Prostate gland (tissue), 2 donors: Measurements from ENCODE around the gene PTPRD.

ENCODE experiments used
- CTCF ChIP-seq, 4 experiments: fragments of 200-600 bp in 2 of 4; fragments of 450-650 bp in 2 of 4; sonication (generic) in 2 of 4; IDR thresholded peaks; 1 replicate in 3 of 4; 2 replicates in 1 of 4; pipeline ENCODE4 v1.5.1; 2016 to 2019; ENCODE audit warnings: antibody characterized with exemption in 4 of 4, mild to moderate bottlenecking in 2 of 4, moderate library complexity in 2 of 4
- POLR2AphosphoS5 ChIP-seq: sonication (generic); formaldehyde crosslinking; IDR thresholded peaks from one replicate; pipeline ENCODE4 v1.6.1; 2017; ENCODE audit warnings: antibody characterized with exemption

DNA sequence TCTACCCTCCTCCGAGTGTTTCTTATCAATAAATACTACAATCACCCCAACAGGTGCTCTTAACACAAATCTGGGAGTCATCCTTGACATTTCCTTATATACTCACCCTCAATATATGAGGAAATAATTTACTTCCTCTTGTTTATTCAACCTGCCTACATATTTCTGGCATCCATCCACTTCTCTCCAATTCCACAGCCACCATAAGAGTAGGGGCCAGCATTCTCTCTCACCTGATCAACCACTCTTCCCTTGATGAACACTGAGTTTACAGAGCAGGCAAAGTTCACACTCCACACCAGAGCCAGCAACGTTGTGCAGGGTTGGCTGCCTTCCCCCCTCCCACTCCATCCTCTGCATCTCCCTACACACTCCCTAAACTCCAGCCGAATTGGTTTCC, 1908.9 kb downstream of the PTPRD start:
- TF ChIP-seq POLR2AphosphoS5 (no peak), CTCF (IDR thresholded peaks at IDR 0.05) (no peak)
